ENCODE measurements around the gene B3GNT3.

B3GNT3 gene

GRCh38 chr19:17755443-17755890 lies 39.5 kb upstream of the B3GNT3 start:
- Histone ChIP-seq H3K4me1 (ENCODE audit: insufficient read depth, low read length) (no peaks in the 10 kb centered on the region; the same call in 1 of the 2 replicates), H3K36me3 (ENCODE audit: insufficient read depth, low read length) (no peaks in the 10 kb centered on the region), H3K4me3 (ENCODE audit: low read length) (no peak overlapping the region), H3K9ac (ENCODE audit: low read depth, low read length) (no peak overlapping the region), H3K27me3 (ENCODE audit: insufficient read depth, low read length) (no peaks in the 10 kb centered on the region), H3K9me3 (ENCODE audit: insufficient read depth, low read depth, low read length) (no peaks in the 10 kb centered on the region), H3K27ac (ENCODE audit: low read depth, low read length) (no peak overlapping the region)
- WGBS, result 90% methylated on average over 1 of the region's 1 CpG

GRCh38 chr19:17755977-17756670 lies 38.8 kb upstream of the B3GNT3 start:
- no peak overlapping the region for H3K9ac ChIP-seq (ENCODE audit: low read depth, low read length)
- no peaks in the 10 kb centered on the region for H3K9me3 ChIP-seq (ENCODE audit: insufficient read depth, low read depth, low read length)
- H3K27me3 ChIP-seq (ENCODE audit: insufficient read depth, low read length), result no peaks in the 10 kb centered on the region
- no peaks in the 10 kb centered on the region; the same call in 1 of the 2 replicates for H3K4me1 ChIP-seq (ENCODE audit: insufficient read depth, low read length)
- WGBS, result 68% methylated on average over 9 of the region's 12 CpGs
- H3K27ac ChIP-seq (ENCODE audit: low read depth, low read length), result no peak overlapping the region
- H3K36me3 ChIP-seq (ENCODE audit: insufficient read depth, low read length), result no peaks in the 10 kb centered on the region
- no peak overlapping the region for H3K4me3 ChIP-seq (ENCODE audit: low read length)

- H3K9ac ChIP-seq (ENCODE audit: low read depth, low read length), result no peak overlapping the region
- H3K4me1 ChIP-seq (ENCODE audit: insufficient read depth, low read length), result no peaks in the 10 kb centered on the region; the same call in 1 of the 2 replicates
- 93% methylated on average over 9 of the region's 9 CpGs for WGBS
These were observed 37.8 kb upstream of the B3GNT3 start for GRCh38 chr19:17757125-17757524.

GRCh38 chr19:17758515-17758914 lies 36.4 kb upstream of the B3GNT3 start:
- WGBS, result 84% methylated on average over 3 of the region's 5 CpGs
- Histone ChIP-seq H3K4me1 (ENCODE audit: insufficient read depth, low read length) (no peaks in the 10 kb centered on the region; the same call in 1 of the 2 replicates), H3K27me3 (ENCODE audit: insufficient read depth, low read length) (no peaks in the 10 kb centered on the region), H3K27ac (ENCODE audit: low read depth, low read length) (no peak overlapping the region), H3K9ac (ENCODE audit: low read depth, low read length) (no peak overlapping the region), H3K9me3 (ENCODE audit: insufficient read depth, low read depth, low read length) (no peaks in the 10 kb centered on the region), H3K4me3 (ENCODE audit: low read length) (no peak overlapping the region), H3K36me3 (ENCODE audit: insufficient read depth, low read length) (no peaks in the 10 kb centered on the region)

More at GRCh38 chr19:17757125-17757524, 37.8 kb upstream of the B3GNT3 start:
- Histone ChIP-seq H3K27me3 (ENCODE audit: insufficient read depth, low read length) (no peaks in the 10 kb centered on the region), H3K36me3 (ENCODE audit: insufficient read depth, low read length) (no peaks in the 10 kb centered on the region), H3K9me3 (ENCODE audit: insufficient read depth, low read depth, low read length) (no peaks in the 10 kb centered on the region), H3K4me3 (ENCODE audit: low read length) (no peak overlapping the region), H3K27ac (ENCODE audit: low read depth, low read length) (no peak overlapping the region)

GRCh38 chr19:17761148-17761547 lies 33.8 kb upstream of the B3GNT3 start:
- Histone ChIP-seq H3K4me1 (ENCODE audit: insufficient read depth, low read length) (no peaks in the 10 kb centered on the region), H3K4me3 (ENCODE audit: low read length) (no peak overlapping the region), H3K27me3 (ENCODE audit: insufficient read depth, low read length) (no peaks in the 10 kb centered on the region), H3K27ac (ENCODE audit: low read depth, low read length) (no peak overlapping the region), H3K9me3 (ENCODE audit: insufficient read depth, low read depth, low read length) (no peaks in the 10 kb centered on the region), H3K9ac (ENCODE audit: low read depth, low read length) (no peak overlapping the region), H3K36me3 (ENCODE audit: insufficient read depth, low read length) (no peaks in the 10 kb centered on the region)
- WGBS, result 87% methylated on average over 4 of the region's 4 CpGs

- WGBS, result 74% methylated on average over 17 of the region's 17 CpGs
- H3K9ac ChIP-seq (ENCODE audit: low read depth, low read length), result no peak overlapping the region
- no peaks in the 10 kb centered on the region for H3K27me3 ChIP-seq (ENCODE audit: insufficient read depth, low read length)
- H3K4me3 ChIP-seq (ENCODE audit: low read length), result no peak overlapping the region; the same call in 1 of the 2 replicates
- H3K4me1 ChIP-seq (ENCODE audit: insufficient read depth, low read length), result no peaks in the 10 kb centered on the region
- H3K9me3 ChIP-seq (ENCODE audit: insufficient read depth, low read depth, low read length), result no peaks in the 10 kb centered on the region
- no peaks in the 10 kb centered on the region for H3K36me3 ChIP-seq (ENCODE audit: insufficient read depth, low read length)
- no peak overlapping the region for H3K27ac ChIP-seq (ENCODE audit: low read depth, low read length)
These were observed 32.3 kb upstream of the B3GNT3 start for GRCh38 chr19:17762505-17763229.

GRCh38 chr19:17764348-17764747 lies 30.6 kb upstream of the B3GNT3 start:
- Histone ChIP-seq H3K4me1 (ENCODE audit: insufficient read depth, low read length) (no peaks in the 10 kb centered on the region), H3K9me3 (ENCODE audit: insufficient read depth, low read depth, low read length) (no peaks in the 10 kb centered on the region), H3K27me3 (ENCODE audit: insufficient read depth, low read length) (no peaks in the 10 kb centered on the region), H3K9ac (ENCODE audit: low read depth, low read length) (no peak overlapping the region), H3K27ac (ENCODE audit: low read depth, low read length) (no peak overlapping the region), H3K4me3 (ENCODE audit: low read length) (no peak overlapping the region), H3K36me3 (ENCODE audit: insufficient read depth, low read length) (no peaks in the 10 kb centered on the region)
- 97% methylated on average over 5 of the region's 7 CpGs for WGBS

GRCh38 chr19:17765069-17765618 lies 29.8 kb upstream of the B3GNT3 start:
- no peak overlapping the region for H3K27ac ChIP-seq (ENCODE audit: low read depth, low read length)
- no peak overlapping the region for H3K4me3 ChIP-seq (ENCODE audit: low read length)
- H3K9me3 ChIP-seq (ENCODE audit: insufficient read depth, low read depth, low read length), result no peaks in the 10 kb centered on the region
- no peaks in the 10 kb centered on the region for H3K4me1 ChIP-seq (ENCODE audit: insufficient read depth, low read length)
- no peaks in the 10 kb centered on the region for H3K27me3 ChIP-seq (ENCODE audit: insufficient read depth, low read length)
- no peak overlapping the region for H3K9ac ChIP-seq (ENCODE audit: low read depth, low read length)
- no peaks in the 10 kb centered on the region for H3K36me3 ChIP-seq (ENCODE audit: insufficient read depth, low read length)
- WGBS, result 89% methylated on average over 12 of the region's 12 CpGs

- H3K36me3 ChIP-seq (ENCODE audit: insufficient read depth, low read length), result no peaks in the 10 kb centered on the region
- no peaks in the 10 kb centered on the region for H3K27me3 ChIP-seq (ENCODE audit: insufficient read depth, low read length)
- no peak overlapping the region for H3K9ac ChIP-seq (ENCODE audit: low read depth, low read length)
- no peaks in the 10 kb centered on the region for H3K4me1 ChIP-seq (ENCODE audit: insufficient read depth, low read length)
- no peaks in the 10 kb centered on the region for H3K9me3 ChIP-seq (ENCODE audit: insufficient read depth, low read depth, low read length)
- no peak overlapping the region for H3K4me3 ChIP-seq (ENCODE audit: low read length)
- WGBS, result 18% methylated on average over 28 of the region's 29 CpGs
- H3K27ac ChIP-seq (ENCODE audit: low read depth, low read length), result no peak overlapping the region
These were observed 28.3 kb upstream of the B3GNT3 start for GRCh38 chr19:17766543-17767131.

- H3K27me3 ChIP-seq (ENCODE audit: insufficient read depth, low read length), result no peaks in the 10 kb centered on the region
- H3K4me1 ChIP-seq (ENCODE audit: insufficient read depth, low read length), result no peaks in the 10 kb centered on the region
- H3K9ac ChIP-seq (ENCODE audit: low read depth, low read length), result no peak overlapping the region
- no peaks in the 10 kb centered on the region for H3K9me3 ChIP-seq (ENCODE audit: insufficient read depth, low read depth, low read length)
- WGBS, result 91% methylated on average over 1 of the region's 1 CpG
- no peak overlapping the region for H3K4me3 ChIP-seq (ENCODE audit: low read length)
- no peak overlapping the region for H3K27ac ChIP-seq (ENCODE audit: low read depth, low read length)
- no peaks in the 10 kb centered on the region for H3K36me3 ChIP-seq (ENCODE audit: insufficient read depth, low read length)
These were observed 27.4 kb upstream of the B3GNT3 start for GRCh38 chr19:17767559-17767958.

- H3K4me3 ChIP-seq (ENCODE audit: low read length), result no peak overlapping the region
- 84% methylated on average over 13 of the region's 13 CpGs for WGBS
- H3K27ac ChIP-seq (ENCODE audit: low read depth, low read length), result no peak overlapping the region
- no peak overlapping the region for H3K9ac ChIP-seq (ENCODE audit: low read depth, low read length)
- H3K27me3 ChIP-seq (ENCODE audit: insufficient read depth, low read length), result no peaks in the 10 kb centered on the region
- no peaks in the 10 kb centered on the region for H3K4me1 ChIP-seq (ENCODE audit: insufficient read depth, low read length)
- H3K9me3 ChIP-seq (ENCODE audit: insufficient read depth, low read depth, low read length), result no peaks in the 10 kb centered on the region
- H3K36me3 ChIP-seq (ENCODE audit: insufficient read depth, low read length), result no peaks in the 10 kb centered on the region
These were observed 24.3 kb upstream of the B3GNT3 start for GRCh38 chr19:17770613-17771012.

Measured in HUES64 (cell line).